Measurements from ENCODE around the gene GAR1.
"Not testable (repeated sequence)": the region's sequence is repeated elsewhere in the genome, so short reads cannot be mapped to it uniquely, and the experiment has no call there.

Gene GAR1

DNA sequence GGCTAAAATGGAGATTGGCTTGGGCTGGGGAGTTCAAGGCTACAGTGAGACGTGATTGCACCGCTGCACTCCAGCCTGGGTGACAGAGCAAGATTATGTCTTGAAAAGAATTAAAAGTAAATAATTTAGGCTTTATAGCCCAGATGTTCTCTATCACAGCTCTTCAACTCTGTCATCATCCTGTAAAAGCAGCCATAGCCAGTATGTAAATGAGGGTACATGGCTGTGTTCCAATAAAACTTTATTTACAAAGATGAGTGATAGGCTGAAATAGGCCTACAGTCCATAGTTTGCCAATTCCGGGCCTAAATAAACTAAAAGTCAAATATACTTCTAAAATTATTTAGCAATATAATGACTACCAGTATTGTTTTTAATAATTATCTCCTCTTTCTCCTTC, 21.4 kb downstream of the GAR1 start:
- H3K4me3 ChIP-seq (ENCODE audit: low read depth, low read length): no peak overlapping the region

GRCh38 chr4:109846395-109847098, 31.0 kb downstream of the GAR1 start:
- no peak overlapping the region for H3K4me3 ChIP-seq (ENCODE audit: low read depth, low read length)

- H3K4me3 ChIP-seq (ENCODE audit: low read depth, low read length): no peak within 1 kb of the TSS
Measured at GRCh38 chr4:109847896-109848442, 32.4 kb downstream of the GAR1 start, which contains the start of gene LRIT3. Gene LRIT3, plus strand, starts transcription at chr4:109848107. Its CDS starts 95 bp downstream, at chr4:109848202.

GRCh38 chr4:109848501-109848900, 32.9 kb downstream of the GAR1 start:
- H3K4me3 ChIP-seq (ENCODE audit: low read depth, low read length): no peak overlapping the region

DNA sequence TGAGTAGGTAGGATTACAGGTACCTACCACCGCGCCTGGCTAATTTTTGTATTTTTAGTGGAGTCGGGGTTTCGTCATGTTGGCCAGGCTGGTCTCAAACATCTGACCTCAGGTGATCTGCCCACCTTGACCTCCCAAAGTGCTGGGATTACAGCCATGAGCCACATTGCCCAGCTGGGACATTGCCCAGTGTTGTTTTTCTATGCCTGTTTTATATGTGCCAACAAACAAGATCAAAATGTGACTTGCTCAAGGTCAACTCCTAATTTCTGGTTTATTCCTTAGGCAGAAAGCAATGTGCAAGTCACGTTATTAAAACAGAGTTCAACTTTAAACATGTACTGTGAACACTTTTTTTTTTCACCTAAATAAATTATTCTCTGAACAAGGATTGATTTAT, 35.0 kb downstream of the GAR1 start:
- H3K4me3 ChIP-seq (ENCODE audit: low read depth, low read length): no peak overlapping the region

DNA sequence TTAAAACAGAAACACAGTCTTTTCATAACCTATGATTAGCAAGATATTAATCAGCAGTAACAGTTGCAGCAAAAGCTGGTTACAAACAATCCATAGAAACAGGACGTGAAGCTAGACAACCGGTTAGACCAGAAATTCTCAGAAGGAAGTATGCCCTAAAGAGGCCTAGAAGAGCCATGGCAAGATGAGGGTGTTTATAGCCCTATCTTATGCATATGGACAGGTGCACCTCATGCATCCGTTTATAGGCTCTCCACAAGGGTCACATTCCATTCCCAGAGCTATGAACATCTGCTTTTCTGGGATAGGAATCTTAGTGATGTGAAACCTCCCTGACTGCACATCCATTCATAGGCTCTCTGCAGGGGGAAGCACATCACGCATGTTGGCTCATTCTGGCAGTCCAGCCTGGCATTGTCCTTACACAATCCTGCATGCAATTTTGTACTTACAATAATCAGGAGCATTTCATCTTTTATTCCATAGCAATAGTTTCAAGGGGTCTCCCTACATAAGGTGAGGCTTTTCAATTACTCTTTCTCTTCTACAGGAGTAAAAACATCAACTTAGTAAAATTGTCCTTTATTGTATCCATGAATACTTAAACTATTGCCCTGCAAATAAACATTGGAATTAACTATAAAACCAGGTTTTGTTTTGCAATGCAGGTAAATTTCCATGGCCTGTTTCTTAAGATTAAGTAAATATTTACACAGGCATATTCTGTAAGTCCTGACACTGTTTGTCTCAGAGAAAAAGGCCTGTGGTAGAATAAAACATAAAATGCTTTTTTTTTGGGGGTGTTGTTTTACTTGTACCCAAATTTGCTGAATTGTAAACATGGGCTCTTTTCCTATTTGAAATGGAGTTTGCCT, 44.1 kb downstream of the GAR1 start:
- not testable (repeated sequence) for H3K4me3 ChIP-seq (ENCODE audit: low read depth, low read length)

GRCh38 chr4:109861271-109861670, 45.7 kb downstream of the GAR1 start:
- no peak overlapping the region for H3K4me3 ChIP-seq (ENCODE audit: low read depth, low read length)

DNA sequence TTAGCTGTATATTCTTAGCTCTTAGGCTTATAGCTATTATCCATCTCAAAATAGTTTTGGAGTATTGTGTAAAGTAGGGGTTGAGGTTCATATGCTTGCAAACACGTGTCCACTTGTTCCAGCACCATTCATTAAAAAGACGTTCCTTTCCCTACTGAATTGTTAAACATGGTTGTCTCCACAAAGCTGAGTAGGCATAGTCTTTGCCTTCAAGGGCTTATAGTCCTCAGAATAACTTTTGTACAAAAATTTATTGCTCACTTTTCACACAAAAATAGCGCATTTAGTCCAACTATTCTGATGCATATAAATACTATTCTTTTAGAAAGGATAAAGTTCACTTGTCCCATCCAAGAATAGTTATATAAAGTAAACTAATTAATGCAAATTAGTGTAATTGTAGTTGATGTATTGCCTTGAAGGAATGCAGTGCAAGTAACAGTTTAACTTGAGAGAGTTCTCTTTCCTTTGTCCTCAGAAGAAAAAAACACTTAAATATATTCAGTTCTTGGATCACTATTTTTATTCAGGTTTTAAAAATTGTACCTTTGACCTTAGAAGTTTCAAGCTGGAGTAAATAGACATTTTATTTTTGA, 46.5 kb downstream of the GAR1 start:
- H3K4me3 ChIP-seq (ENCODE audit: low read depth, low read length): no peak overlapping the region

DNA sequence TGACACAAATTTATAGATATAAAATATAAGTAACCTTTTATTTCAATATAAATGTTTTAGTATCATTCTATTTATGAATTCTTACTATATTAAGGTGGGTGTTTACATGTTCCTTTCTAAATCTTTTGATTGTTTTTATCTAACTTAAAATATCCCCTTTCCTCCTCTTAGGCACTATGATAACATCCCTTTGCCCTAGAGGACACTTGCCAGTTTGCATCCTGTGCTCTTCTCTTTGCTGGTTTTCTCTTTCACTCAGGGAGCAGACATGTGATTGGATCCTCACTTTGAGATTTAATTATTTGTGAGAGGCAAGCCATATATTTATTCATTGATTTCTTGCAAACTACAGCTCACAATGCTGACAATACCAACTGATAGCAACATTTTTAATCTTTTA, 48.6 kb downstream of the GAR1 start:
- no peak overlapping the region for H3K4me3 ChIP-seq (ENCODE audit: low read depth, low read length)

- H3K4me3 ChIP-seq (ENCODE audit: low read depth, low read length): no peak overlapping the region
Measured at GRCh38 chr4:109870061-109870460, 54.5 kb downstream of the GAR1 start.

DNA sequence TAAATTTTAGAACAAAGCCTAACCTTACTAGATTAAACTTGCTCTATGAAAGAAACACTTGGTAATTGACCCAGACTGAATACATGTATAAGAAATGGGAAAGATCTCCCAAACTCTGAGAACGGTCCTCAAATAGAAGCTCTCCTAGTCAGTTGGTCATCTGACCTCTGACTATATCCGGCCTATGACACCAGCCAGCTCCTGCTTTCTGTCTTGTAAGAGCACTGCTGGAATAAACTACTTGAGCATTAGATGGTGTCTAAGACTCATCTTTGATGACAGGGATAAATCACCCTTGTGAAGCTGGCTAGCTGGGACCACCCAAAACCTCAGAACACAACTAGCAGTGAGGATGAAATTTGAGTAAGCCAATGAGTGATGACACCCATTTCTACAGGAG, 56.5 kb downstream of the GAR1 start:
- H3K4me3 ChIP-seq (ENCODE audit: low read depth, low read length): no peak overlapping the region

GRCh38 chr4:109872950-109873656, 57.5 kb downstream of the GAR1 start:
- no peak overlapping the region for H3K4me3 ChIP-seq (ENCODE audit: low read depth, low read length)

- H3K4me3 ChIP-seq (ENCODE audit: low read depth, low read length): no peak overlapping the region
Measured at GRCh38 chr4:109873791-109874514, 58.4 kb downstream of the GAR1 start.

Measured in iPS-11a (cell line).